Type B pancreatic cell (in vitro differentiated cells): ENCODE measurements around the gene DBH. TPM values are rescaled to one million over a fixed set of nuclear protein-coding genes. Genes with fewer than 3 reads are reported as not detected.

ENCODE experiments used
- DNase-seq: peaks from one replicate; pipeline ENCODE4 v3.0.0; 2021; ENCODE audit warnings: mixed read lengths; ENCODE audit not compliant: unreplicated experiment; ENCODE audit errors: extremely low spot score
- H3K27ac Mint-ChIP-seq: 2 replicates; pipeline ENCODE4 v1.8.0; 2021; ENCODE audit warnings: mild to moderate bottlenecking, mixed read lengths
- H3K27me3 Mint-ChIP-seq: 2 replicates; pipeline ENCODE4 v1.8.0; 2021; ENCODE audit warnings: mixed read lengths
- H3K36me3 Mint-ChIP-seq: 2 replicates; pipeline ENCODE4 v1.8.0; 2021; ENCODE audit warnings: mixed read lengths
- H3K4me1 Mint-ChIP-seq: one replicate; pipeline ENCODE4 v1.8.0; 2021; ENCODE audit warnings: mixed read lengths; ENCODE audit not compliant: unreplicated experiment
- H3K4me3 Mint-ChIP-seq: 2 replicates; pipeline ENCODE4 v1.8.0; 2021; ENCODE audit warnings: mild to moderate bottlenecking, mixed read lengths
- H3K9me3 Mint-ChIP-seq: 2 replicates; pipeline ENCODE4 v1.8.0; 2021; ENCODE audit warnings: mixed read lengths
- total RNA-seq: library from RNA; stranded (reverse); gene quantifications from 2 replicates; pipeline ENCODE4 v1.2.1, GENCODE V29; 2021; ENCODE audit warnings: low replicate concordance
- TF ChIP-seq, protein P1 (sequence below): fragments of 200-600 bp; sonication (generic); conservative IDR thresholded peaks from 2 replicates; pipeline ENCODE4 v1.5.0; 2021; ENCODE audit warnings: antibody characterized with exemption, mild to moderate bottlenecking

DBH gene
- total RNA-seq, 1 donor from 2014 or later: 0.12 TPM

DNA sequence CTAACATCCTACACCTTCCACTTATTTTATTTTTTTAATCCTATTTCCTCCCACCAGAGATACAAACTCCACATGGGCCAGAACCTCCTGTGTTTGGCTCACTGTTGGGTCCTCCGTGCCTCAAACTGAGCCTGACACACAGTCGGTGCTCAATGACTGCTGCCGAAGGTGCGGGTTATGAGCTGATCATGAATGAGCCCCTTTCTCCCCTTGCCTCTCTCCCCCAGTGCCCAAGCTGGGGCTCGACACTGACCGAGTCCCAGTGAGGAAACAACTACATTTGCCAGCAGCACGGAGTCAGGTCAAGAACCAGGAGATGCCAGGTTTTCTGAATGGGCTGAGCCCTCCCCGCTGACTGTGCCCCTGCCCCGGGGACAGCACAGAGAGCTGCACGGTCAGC, 57.0 kb downstream of the DBH start:
- TF ChIP-seq, protein P1, sequence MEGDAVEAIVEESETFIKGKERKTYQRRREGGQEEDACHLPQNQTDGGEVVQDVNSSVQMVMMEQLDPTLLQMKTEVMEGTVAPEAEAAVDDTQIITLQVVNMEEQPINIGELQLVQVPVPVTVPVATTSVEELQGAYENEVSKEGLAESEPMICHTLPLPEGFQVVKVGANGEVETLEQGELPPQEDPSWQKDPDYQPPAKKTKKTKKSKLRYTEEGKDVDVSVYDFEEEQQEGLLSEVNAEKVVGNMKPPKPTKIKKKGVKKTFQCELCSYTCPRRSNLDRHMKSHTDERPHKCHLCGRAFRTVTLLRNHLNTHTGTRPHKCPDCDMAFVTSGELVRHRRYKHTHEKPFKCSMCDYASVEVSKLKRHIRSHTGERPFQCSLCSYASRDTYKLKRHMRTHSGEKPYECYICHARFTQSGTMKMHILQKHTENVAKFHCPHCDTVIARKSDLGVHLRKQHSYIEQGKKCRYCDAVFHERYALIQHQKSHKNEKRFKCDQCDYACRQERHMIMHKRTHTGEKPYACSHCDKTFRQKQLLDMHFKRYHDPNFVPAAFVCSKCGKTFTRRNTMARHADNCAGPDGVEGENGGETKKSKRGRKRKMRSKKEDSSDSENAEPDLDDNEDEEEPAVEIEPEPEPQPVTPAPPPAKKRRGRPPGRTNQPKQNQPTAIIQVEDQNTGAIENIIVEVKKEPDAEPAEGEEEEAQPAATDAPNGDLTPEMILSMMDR: no peak
- DNase-seq: no peak
- H3K4me1 Mint-ChIP-seq: peaks cover 14% of the 10 kb centered on the region
- no peaks in the 10 kb centered on the region for H3K36me3 Mint-ChIP-seq
- peak overlapping the region; percentile 70 for H3K27ac Mint-ChIP-seq
- peaks cover 3% of the 10 kb centered on the region for H3K27me3 Mint-ChIP-seq
- H3K4me3 Mint-ChIP-seq: no peak overlapping the region
- H3K9me3 Mint-ChIP-seq: no peaks in the 10 kb centered on the region

DNA sequence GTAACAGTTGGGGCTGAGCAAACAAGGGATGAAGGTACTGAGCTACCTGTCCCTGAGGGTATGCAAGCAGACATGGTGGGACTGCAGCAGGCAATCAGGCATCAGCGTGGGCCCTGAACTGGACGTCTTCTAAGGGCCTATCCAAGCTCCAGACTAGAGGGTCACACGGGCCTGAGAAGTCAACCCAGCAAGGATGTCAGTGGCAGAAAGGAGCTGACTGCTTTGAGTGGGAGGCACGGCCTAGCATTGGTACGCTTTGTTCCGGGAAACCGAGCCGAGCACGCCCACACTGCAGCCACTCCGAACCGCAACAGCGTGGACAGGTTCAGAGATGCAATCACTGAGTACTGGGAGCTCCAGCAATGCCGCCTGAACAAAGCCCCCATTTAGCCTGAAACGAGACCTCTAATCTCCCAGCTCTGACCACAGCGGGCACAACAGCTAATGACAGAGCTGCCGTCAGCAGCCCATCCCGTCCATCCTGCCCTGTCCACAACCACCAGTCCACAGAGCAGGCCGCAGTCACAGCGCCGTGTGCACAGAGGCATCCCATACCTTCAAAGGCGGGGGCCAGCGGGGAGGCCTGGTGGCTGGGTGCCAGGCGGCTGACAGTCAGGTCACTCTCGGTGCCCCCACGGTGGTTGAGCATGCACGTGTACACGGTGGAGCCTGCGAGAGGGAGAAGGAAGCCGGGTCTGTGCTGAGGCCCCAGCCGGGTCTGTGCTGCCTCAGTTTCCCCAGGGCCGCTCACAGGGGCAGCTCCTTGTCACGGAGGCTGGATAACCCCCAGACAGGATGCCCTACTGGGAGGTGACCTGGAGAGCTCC, 57.8 kb downstream of the DBH start:
- no peak overlapping the region for H3K27ac Mint-ChIP-seq
- no peak for DNase-seq
- H3K4me3 Mint-ChIP-seq: no peak overlapping the region
- H3K4me1 Mint-ChIP-seq: peaks cover 10% of the 10 kb centered on the region
- TF ChIP-seq, protein P1: no peak
- H3K36me3 Mint-ChIP-seq: no peaks in the 10 kb centered on the region
- H3K9me3 Mint-ChIP-seq: no peaks in the 10 kb centered on the region
- peaks cover 3% of the 10 kb centered on the region for H3K27me3 Mint-ChIP-seq

DNA sequence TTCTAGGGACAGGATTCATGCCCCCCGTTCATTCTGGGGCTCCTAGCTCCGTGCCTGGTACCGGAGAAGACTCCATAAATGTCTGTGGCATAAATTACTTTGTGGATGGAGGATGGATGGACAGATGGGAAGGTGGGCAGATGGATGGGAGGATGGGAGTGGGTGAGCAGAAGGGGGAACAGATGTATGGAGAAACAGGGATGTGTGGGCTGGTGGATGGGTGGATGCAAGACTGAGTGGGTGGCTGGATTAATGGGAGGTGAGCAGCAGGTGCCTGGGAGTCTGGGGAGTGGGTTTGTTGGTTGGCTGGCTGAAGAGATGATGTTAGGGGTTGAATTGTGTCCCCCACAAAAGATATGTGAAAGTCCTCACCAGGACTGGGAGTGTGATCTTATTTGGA, 58.5 kb downstream of the DBH start:
- H3K36me3 Mint-ChIP-seq: no peaks in the 10 kb centered on the region
- peaks cover 10% of the 10 kb centered on the region for H3K4me1 Mint-ChIP-seq
- H3K9me3 Mint-ChIP-seq: no peaks in the 10 kb centered on the region
- TF ChIP-seq, protein P1: no peak
- H3K27ac Mint-ChIP-seq: no peak overlapping the region
- H3K27me3 Mint-ChIP-seq: peaks cover 3% of the 10 kb centered on the region
- no peak overlapping the region for H3K4me3 Mint-ChIP-seq
- no peak for DNase-seq

DNA sequence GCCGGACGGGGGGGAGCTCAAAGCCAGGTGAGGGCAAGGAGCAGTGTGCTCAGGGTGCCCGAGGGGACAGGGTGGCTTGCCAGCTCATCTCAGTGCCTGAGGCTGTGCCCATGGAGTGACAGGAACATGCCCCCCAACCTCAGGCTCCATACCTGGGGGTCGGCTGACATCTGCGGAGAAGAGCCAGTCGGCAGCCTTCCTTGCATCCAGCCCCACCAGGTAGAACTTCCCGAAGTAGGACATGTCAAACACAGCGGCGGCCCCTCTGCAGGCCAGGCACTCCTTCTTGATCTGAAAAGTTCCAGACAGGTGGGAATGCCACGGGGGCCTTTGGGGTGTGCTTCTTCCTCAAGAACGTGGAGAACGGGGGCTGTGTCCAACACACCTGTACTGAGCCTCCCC, 59.9 kb downstream of the DBH start:
- Mint-ChIP-seq H3K9me3 (no peaks in the 10 kb centered on the region), H3K27ac (no peak overlapping the region), H3K36me3 (no peaks in the 10 kb centered on the region), H3K4me3 (no peak overlapping the region), H3K27me3 (peaks cover 3% of the 10 kb centered on the region), H3K4me1 (peaks cover 6% of the 10 kb centered on the region)
- no peak for DNase-seq
- TF ChIP-seq, protein P1: no peak

DNA sequence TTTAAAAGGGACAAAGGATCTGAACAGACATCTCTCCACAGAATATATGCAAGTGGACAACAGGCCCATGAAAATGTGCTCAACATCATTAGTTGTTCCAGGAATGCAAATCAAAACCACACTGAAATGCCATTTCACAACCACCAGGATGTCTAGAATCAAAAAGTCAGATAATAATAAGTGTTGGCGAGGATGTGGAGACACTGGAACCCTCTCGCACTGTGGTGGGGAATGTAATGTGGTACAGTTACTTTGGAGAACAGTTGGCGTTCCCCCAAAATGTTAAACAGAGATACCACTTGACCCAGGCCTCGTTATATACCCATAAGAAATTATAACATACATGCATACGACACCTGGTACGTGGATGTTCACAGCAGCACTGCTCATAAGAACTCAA, 63.4 kb downstream of the DBH start:
- no peak overlapping the region for H3K4me3 Mint-ChIP-seq
- no peaks in the 10 kb centered on the region for H3K36me3 Mint-ChIP-seq
- no peaks in the 10 kb centered on the region for H3K4me1 Mint-ChIP-seq
- H3K27me3 Mint-ChIP-seq: peaks cover 3% of the 10 kb centered on the region
- TF ChIP-seq, protein P1: no peak
- no peak for DNase-seq
- H3K9me3 Mint-ChIP-seq: no peaks in the 10 kb centered on the region
- H3K27ac Mint-ChIP-seq: no peak overlapping the region
